ENCODE data around the gene RNF144A. TPM values are rescaled to one million over a fixed set of nuclear protein-coding genes. Genes with fewer than 3 reads are reported as not detected.

The RNF144A gene
- 10 to 100 TPM; 38.6 to 42.7 TPM for total RNA-seq

- Mint-ChIP-seq H3K27ac (peak within 1 kb of the TSS; percentile 82), H3K4me3 (peak within 1 kb of the TSS; percentile 72), H3K9me3 (ENCODE audit: low read depth) (no peaks in the 10 kb centered on the region), H3K36me3 (ENCODE audit: low read depth) (peaks cover 23% of the 10 kb centered on the region), H3K27me3 (no peaks in the 10 kb centered on the region), H3K4me1 (peaks cover 79% of the 10 kb centered on the region)
- DNase-seq = peak; percentile 84
- POLR2A ChIA-PET = interaction anchor here (1.2 kb wide), 1 partner anchor 40 kb away, joined by 3 read pairs; the partner anchor contains the start of gene RSAD2
- intact Hi-C loops (cut with DNase I, micrococcal nuclease) = loop anchor here (1.0 to 5.0 kb wide), 5 partner anchors 8 to 90 kb away; partner anchors contain the start of gene CMPK2 (in 1 of the 2)
- ATAC-seq = peak; percentile 54
- CTCF ChIA-PET = interaction anchor here (0.6 to 3.1 kb wide), 23 partner anchors 9 to 142 kb away, joined by 3 to 39 read pairs (median 4); partner anchors contain the start of gene CMPK2
Observed at GRCh38 chr2:6917071-6917760, at the start of gene RNF144A. RNF144A (plus strand) TSS chr2:6917412; CDS start chr2:6996927, 79,515 bp downstream.

GRCh38 chr2:6872394-6872793 is 44.8 kb upstream of the RNF144A start:
- POLR2A ChIA-PET = interaction anchor here (0.6 kb wide), 1 partner anchor 33 kb away, joined by 4 read pairs; no protein-coding TSS in a partner anchor
- H3K36me3 Mint-ChIP-seq (ENCODE audit: low read depth) = peaks cover 11% of the 10 kb centered on the region
- CTCF ChIA-PET = interaction anchor here (0.6 to 1.7 kb wide), 8 partner anchors 13 to 171 kb away, joined by 3 to 5 read pairs (median 3); no protein-coding TSS in a partner anchor
- intact Hi-C loops (cut with DNase I, micrococcal nuclease) = no loop called here
- peaks cover 46% of the 10 kb centered on the region for H3K4me1 Mint-ChIP-seq
- H3K27me3 Mint-ChIP-seq = no peaks in the 10 kb centered on the region
- H3K4me3 Mint-ChIP-seq = no peak overlapping the region
- H3K9me3 Mint-ChIP-seq (ENCODE audit: low read depth) = peaks cover 11% of the 10 kb centered on the region
- peak overlapping the region; percentile 84 for H3K27ac Mint-ChIP-seq
- no peak for DNase-seq
- peak; percentile 49 for ATAC-seq

- Mint-ChIP-seq H3K27me3 (no peaks in the 10 kb centered on the region), H3K4me1 (peaks cover 60% of the 10 kb centered on the region), H3K9me3 (ENCODE audit: low read depth) (peaks cover 11% of the 10 kb centered on the region), H3K4me3 (no peak overlapping the region), H3K36me3 (ENCODE audit: low read depth) (peaks cover 11% of the 10 kb centered on the region), H3K27ac (no peak overlapping the region)
- CTCF ChIA-PET = interaction anchor here (0.6 to 0.7 kb wide), 2 partner anchors 26 to 171 kb away, joined by 3 to 4 read pairs; no protein-coding TSS in a partner anchor
- POLR2A ChIA-PET = no interaction called here
- DNase-seq = no peak
- ATAC-seq = no peak
- intact Hi-C loops (cut with DNase I, micrococcal nuclease) = no loop called here
Observed at GRCh38 chr2:6874032-6874431, 43.2 kb upstream of the RNF144A start.

GRCh38 chr2:6876309-6876708 is 40.9 kb upstream of the RNF144A start:
- no peak overlapping the region for H3K4me3 Mint-ChIP-seq
- DNase-seq (no peak), ATAC-seq (no peak)
- no peaks in the 10 kb centered on the region for H3K27me3 Mint-ChIP-seq
- H3K4me1 Mint-ChIP-seq = peaks cover 80% of the 10 kb centered on the region
- intact Hi-C loops (cut with DNase I, micrococcal nuclease) = loop anchor here (2.0 kb wide), 1 partner anchor 32 kb away; no protein-coding TSS in a partner anchor
- CTCF ChIA-PET = interaction anchor here (0.6 to 6.0 kb wide), 6 partner anchors 9 to 181 kb away, joined by 3 to 59 read pairs (median 3); partner anchors contain the start of gene CMPK2
- POLR2A ChIA-PET = no interaction called here
- peaks cover 11% of the 10 kb centered on the region for H3K36me3 Mint-ChIP-seq (ENCODE audit: low read depth)
- no peak overlapping the region for H3K27ac Mint-ChIP-seq
- peaks cover 11% of the 10 kb centered on the region for H3K9me3 Mint-ChIP-seq (ENCODE audit: low read depth)

GRCh38 chr2:6877402-6878304 is 39.6 kb upstream of the RNF144A start, which contains the start of gene RSAD2:
RSAD2 (plus strand) TSS chr2:6877777; CDS start chr2:6877801, 24 bp downstream.
- ChIA-PET CTCF (interaction anchor here (0.7 to 6.0 kb wide), 10 partner anchors 11 to 1161 kb away, joined by 3 to 59 read pairs (median 3); partner anchors contain the start of gene CMPK2), POLR2A (interaction anchor here (1.0 kb wide), 2 partner anchors 39 to 66 kb away, joined by 3 read pairs; partner anchors contain the start of gene RNF144A)
- Mint-ChIP-seq H3K4me1 (peaks cover 77% of the 10 kb centered on the region), H3K9me3 (ENCODE audit: low read depth) (peaks cover 11% of the 10 kb centered on the region), H3K27me3 (no peaks in the 10 kb centered on the region), H3K36me3 (ENCODE audit: low read depth) (peaks cover 11% of the 10 kb centered on the region), H3K27ac (peak within 1 kb of the TSS; percentile 38), H3K4me3 (peak within 1 kb of the TSS; percentile 68)
- intact Hi-C loops (cut with DNase I, micrococcal nuclease) = loop anchor here (1.0 to 2.0 kb wide), 3 partner anchors 12 to 42 kb away; partner anchors contain the start of gene CMPK2 (in 1 of the 2)
- peak; percentile 86 for ATAC-seq
- DNase-seq = peak; percentile 52

- Mint-ChIP-seq H3K27ac (peak overlapping the region; percentile 62), H3K9me3 (ENCODE audit: low read depth) (peaks cover 3% of the 10 kb centered on the region), H3K4me3 (peak overlapping the region; percentile 63), H3K36me3 (ENCODE audit: low read depth) (peaks cover 4% of the 10 kb centered on the region), H3K4me1 (peaks cover 68% of the 10 kb centered on the region), H3K27me3 (no peaks in the 10 kb centered on the region)
- ATAC-seq = no peak
- CTCF ChIA-PET = interaction anchor here (1.6 to 6.0 kb wide), 4 partner anchors 12 to 166 kb away, joined by 6 to 59 read pairs (median 14); partner anchors contain the start of gene CMPK2
- no peak for DNase-seq
- POLR2A ChIA-PET = interaction anchor here (0.9 kb wide), 1 partner anchor 29 kb away, joined by 6 read pairs; no protein-coding TSS in a partner anchor
- intact Hi-C loops (cut with DNase I, micrococcal nuclease) = no loop called here
Observed at GRCh38 chr2:6878549-6878948, 38.7 kb upstream of the RNF144A start.

- POLR2A ChIA-PET = interaction anchor here (0.6 to 0.9 kb wide), 2 partner anchors 10 to 28 kb away, joined by 4 to 6 read pairs; no protein-coding TSS in a partner anchor
- DNase-seq = no peak
- no peaks in the 10 kb centered on the region for H3K27me3 Mint-ChIP-seq
- intact Hi-C loops (cut with DNase I, micrococcal nuclease) = no loop called here
- H3K36me3 Mint-ChIP-seq (ENCODE audit: low read depth) = peaks cover 2% of the 10 kb centered on the region
- no peak for ATAC-seq
- peaks cover under 1% of the 10 kb centered on the region for H3K9me3 Mint-ChIP-seq (ENCODE audit: low read depth)
- peak overlapping the region; percentile 63 for H3K4me3 Mint-ChIP-seq
- peak overlapping the region; percentile 56 for H3K27ac Mint-ChIP-seq
- peaks cover 66% of the 10 kb centered on the region for H3K4me1 Mint-ChIP-seq
- CTCF ChIA-PET = interaction anchor here (0.7 to 6.0 kb wide), 7 partner anchors 8 to 588 kb away, joined by 3 to 59 read pairs (median 6); partner anchors contain the start of gene CMPK2
Observed at GRCh38 chr2:6879011-6879410, 38.2 kb upstream of the RNF144A start.

GRCh38 chr2:6880200-6880733 is 36.9 kb upstream of the RNF144A start:
- ChIA-PET POLR2A (interaction anchor here (0.6 kb wide), 1 partner anchor 14 kb away, joined by 3 read pairs; no protein-coding TSS in a partner anchor), CTCF (interaction anchor here (0.7 to 6.0 kb wide), 7 partner anchors 9 to 164 kb away, joined by 3 to 59 read pairs (median 6); partner anchors contain the start of gene CMPK2)
- intact Hi-C loops (cut with DNase I, micrococcal nuclease) = no loop called here
- Mint-ChIP-seq H3K4me3 (peak overlapping the region; percentile 48), H3K9me3 (ENCODE audit: low read depth) (no peaks in the 10 kb centered on the region), H3K27ac (peak overlapping the region; percentile 80), H3K4me1 (peaks cover 60% of the 10 kb centered on the region), H3K27me3 (no peaks in the 10 kb centered on the region), H3K36me3 (ENCODE audit: low read depth) (peaks cover 3% of the 10 kb centered on the region)
- ATAC-seq = no peak
- DNase-seq = no peak

- peaks cover 52% of the 10 kb centered on the region for H3K4me1 Mint-ChIP-seq
- peak overlapping the region; percentile 77 for H3K27ac Mint-ChIP-seq
- ChIA-PET CTCF (interaction anchor here (2.2 to 6.0 kb wide), 3 partner anchors 14 to 25 kb away, joined by 6 to 59 read pairs (median 19); partner anchors contain the start of gene CMPK2), POLR2A (interaction anchor here (0.6 kb wide), 1 partner anchor 15 kb away, joined by 3 read pairs; no protein-coding TSS in a partner anchor)
- H3K4me3 Mint-ChIP-seq = peak overlapping the region; percentile 11
- peak; percentile 30 for ATAC-seq
- no peaks in the 10 kb centered on the region for H3K9me3 Mint-ChIP-seq (ENCODE audit: low read depth)
- H3K27me3 Mint-ChIP-seq = no peaks in the 10 kb centered on the region
- intact Hi-C loops (cut with DNase I, micrococcal nuclease) = no loop called here
- peaks cover 3% of the 10 kb centered on the region for H3K36me3 Mint-ChIP-seq (ENCODE audit: low read depth)
- no peak for DNase-seq
Observed at GRCh38 chr2:6881046-6881445, 36.2 kb upstream of the RNF144A start.

GRCh38 chr2:6881516-6881915 is 35.7 kb upstream of the RNF144A start:
- DNase-seq = no peak
- Mint-ChIP-seq H3K36me3 (ENCODE audit: low read depth) (peaks cover 3% of the 10 kb centered on the region), H3K4me3 (no peak overlapping the region), H3K9me3 (ENCODE audit: low read depth) (no peaks in the 10 kb centered on the region), H3K27ac (peak overlapping the region; percentile 77), H3K4me1 (peaks cover 47% of the 10 kb centered on the region), H3K27me3 (no peaks in the 10 kb centered on the region)
- intact Hi-C loops (cut with DNase I, micrococcal nuclease) = no loop called here
- ChIA-PET POLR2A (no interaction called here), CTCF (interaction anchor here (3.2 kb wide), 1 partner anchor 15 kb away, joined by 19 read pairs; no protein-coding TSS in a partner anchor)
- no peak for ATAC-seq

All from activated CD4-positive, alpha-beta T cell treated with anti-CD3 and anti-CD28 coated beads for 36 hours (primary cell).